ENCODE measurements around the gene STX3. TPM values are rescaled to one million over a fixed set of nuclear protein-coding genes. Genes with fewer than 3 reads are reported as not detected.

STX3 gene
- total and polyA plus RNA-seq, 2 of the 13 experiments (the other 11 are each of a cell fraction or from before 2014, with no cell fraction given), result 16.5 to 24.0 TPM

GRCh38 chr11:59753650-59754493 lies 1.3 kb upstream of the STX3 start (continued):
- TF ChIP-seq ZNF687 (CRISPR knock-in tag; IDR thresholded peaks at IDR 0.05) (peak; percentile 89), ZNF280D (CRISPR knock-in tag; IDR thresholded peaks at IDR 0.05) (no peak), KLF16 (CRISPR knock-in tag; IDR thresholded peaks at IDR 0.05) (peak in 1 of 2 experiments; percentile 61; a peak in 1 of 4 replicates), GATAD2A (CRISPR knock-in tag; IDR thresholded peaks at IDR 0.05) (peak; percentile 59; the same call in 1 of the 2 replicates), ZNF598 (CRISPR knock-in tag; IDR thresholded peaks at IDR 0.05; ENCODE audit: borderline replicate concordance) (peak; percentile 60; the same call in 1 of the 2 replicates), ZNF747 (CRISPR knock-in tag; IDR thresholded peaks at IDR 0.05; ENCODE audit: borderline replicate concordance) (no peak), RFXANK (CRISPR knock-in tag; IDR thresholded peaks at IDR 0.05) (no peak), ZNF83 (CRISPR knock-in tag; IDR thresholded peaks at IDR 0.05; ENCODE audit: borderline replicate concordance) (no peak), DDIT3 (CRISPR knock-in tag; IDR thresholded peaks at IDR 0.05) (no peak), ZMYM2 (CRISPR knock-in tag; IDR thresholded peaks at IDR 0.05) (0 out of 2 replicates have a peak, but pooled peaks have one; percentile 20), CBX2 (IDR thresholded peaks at IDR 0.05; ENCODE audit: low read depth, low read length) (no peak), CBX2 (CRISPR knock-in tag; IDR thresholded peaks at IDR 0.05; ENCODE audit: low read depth) (no peak), ZNF44 (CRISPR knock-in tag; IDR thresholded peaks at IDR 0.05) (peak; percentile 67; the same call in 1 of the 2 replicates), SALL2 (CRISPR knock-in tag; IDR thresholded peaks at IDR 0.05) (no peak)
- TF ChIP-seq, protein P1, sequence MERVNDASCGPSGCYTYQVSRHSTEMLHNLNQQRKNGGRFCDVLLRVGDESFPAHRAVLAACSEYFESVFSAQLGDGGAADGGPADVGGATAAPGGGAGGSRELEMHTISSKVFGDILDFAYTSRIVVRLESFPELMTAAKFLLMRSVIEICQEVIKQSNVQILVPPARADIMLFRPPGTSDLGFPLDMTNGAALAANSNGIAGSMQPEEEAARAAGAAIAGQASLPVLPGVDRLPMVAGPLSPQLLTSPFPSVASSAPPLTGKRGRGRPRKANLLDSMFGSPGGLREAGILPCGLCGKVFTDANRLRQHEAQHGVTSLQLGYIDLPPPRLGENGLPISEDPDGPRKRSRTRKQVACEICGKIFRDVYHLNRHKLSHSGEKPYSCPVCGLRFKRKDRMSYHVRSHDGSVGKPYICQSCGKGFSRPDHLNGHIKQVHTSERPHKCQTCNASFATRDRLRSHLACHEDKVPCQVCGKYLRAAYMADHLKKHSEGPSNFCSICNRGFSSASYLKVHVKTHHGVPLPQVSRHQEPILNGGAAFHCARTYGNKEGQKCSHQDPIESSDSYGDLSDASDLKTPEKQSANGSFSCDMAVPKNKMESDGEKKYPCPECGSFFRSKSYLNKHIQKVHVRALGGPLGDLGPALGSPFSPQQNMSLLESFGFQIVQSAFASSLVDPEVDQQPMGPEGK (CRISPR knock-in tag; IDR thresholded peaks at IDR 0.05), result 0 out of 2 replicates have a peak, but pooled peaks have one; percentile 21
- TF ChIP-seq, protein P2, sequence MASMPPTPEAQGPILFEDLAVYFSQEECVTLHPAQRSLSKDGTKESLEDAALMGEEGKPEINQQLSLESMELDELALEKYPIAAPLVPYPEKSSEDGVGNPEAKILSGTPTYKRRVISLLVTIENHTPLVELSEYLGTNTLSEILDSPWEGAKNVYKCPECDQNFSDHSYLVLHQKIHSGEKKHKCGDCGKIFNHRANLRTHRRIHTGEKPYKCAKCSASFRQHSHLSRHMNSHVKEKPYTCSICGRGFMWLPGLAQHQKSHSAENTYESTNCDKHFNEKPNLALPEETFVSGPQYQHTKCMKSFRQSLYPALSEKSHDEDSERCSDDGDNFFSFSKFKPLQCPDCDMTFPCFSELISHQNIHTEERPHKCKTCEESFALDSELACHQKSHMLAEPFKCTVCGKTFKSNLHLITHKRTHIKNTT (CRISPR knock-in tag; IDR thresholded peaks at IDR 0.05), result no peak
